GM04503 (cell line): Measurements from ENCODE around the gene OR10H2.
"Not testable (repeated sequence)": the region's sequence is repeated elsewhere in the genome, so short reads cannot be mapped to it uniquely, and the experiment has no call there.

Source experiments
- DNase-seq: peaks from one replicate; pipeline ENCODE4 v3.0.0-alpha.2; 2012; ENCODE audit warnings: low read depth

The OR10H2 gene

DNA sequence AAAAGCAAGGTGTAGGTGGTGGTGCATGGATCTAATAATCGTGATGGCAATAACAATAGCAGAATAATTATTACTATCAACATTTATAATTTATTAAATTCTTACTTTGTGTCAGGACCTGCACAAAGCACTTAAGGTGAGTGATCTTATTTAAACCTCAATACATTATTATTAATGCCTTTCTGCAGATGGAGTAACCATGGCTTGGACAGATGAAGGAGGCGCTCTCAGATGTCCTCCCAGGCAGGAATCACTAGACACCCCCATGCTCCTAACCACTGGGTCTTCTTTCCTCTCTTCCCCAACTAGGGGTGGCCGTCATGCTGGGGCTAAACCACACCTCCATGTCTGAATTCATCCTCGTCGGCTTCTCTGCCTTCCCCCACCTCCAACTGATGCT, at the start of gene OR10H2:
OR10H2 (plus strand) TSS at position 301 of the 400 bp plus-strand sequence; CDS start at position 321, 20 bp downstream.
- DNase-seq, result no peak

- DNase-seq, result no peak
These were observed 48.7 kb upstream of the OR10H2 start for GRCh38 chr19:15679089-15679488.

GRCh38 chr19:15679865-15680264, 48.0 kb upstream of the OR10H2 start:
- DNase-seq, result not testable (repeated sequence)

DNA sequence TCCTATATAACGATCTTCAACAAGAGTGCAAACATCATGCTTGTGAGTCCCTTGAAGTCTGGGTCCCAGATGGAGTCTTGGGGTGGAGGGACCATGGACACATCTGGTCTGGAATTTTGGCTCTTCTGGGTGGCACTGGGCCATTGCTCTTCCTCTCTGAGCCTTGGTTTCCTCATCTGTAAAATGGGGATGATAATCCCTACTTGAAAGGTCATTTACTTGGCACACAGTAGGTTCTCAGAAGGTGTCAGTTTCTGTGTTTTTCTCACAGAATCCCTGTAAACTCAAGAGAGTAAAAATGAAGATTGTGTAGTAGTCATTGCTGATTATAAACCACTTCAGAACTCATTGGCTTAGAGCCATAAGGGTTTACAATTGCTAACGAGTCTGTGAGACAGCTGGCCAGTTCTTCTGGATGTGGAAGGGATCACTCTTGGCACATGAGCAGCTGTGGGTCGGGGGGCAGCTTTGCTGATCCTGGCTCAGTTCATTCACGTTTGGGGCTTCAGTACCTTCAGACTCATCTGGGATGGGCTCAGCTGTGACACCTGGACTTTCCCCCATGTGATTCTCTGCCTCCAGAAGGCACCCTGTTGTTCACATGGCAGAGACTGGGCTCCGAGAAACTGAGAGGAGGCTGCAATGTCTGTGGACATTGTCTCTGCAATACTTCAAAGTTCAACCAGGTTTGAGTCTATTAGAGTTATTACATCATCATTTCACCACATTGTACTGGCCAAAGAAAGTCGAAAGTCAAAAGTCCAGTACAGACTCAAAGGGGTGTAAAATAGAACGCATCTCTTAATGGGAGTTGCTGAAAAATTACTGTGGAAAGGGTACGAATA, 47.1 kb upstream of the OR10H2 start:
- DNase-seq, result no peak

GRCh38 chr19:15683411-15683810, 44.4 kb upstream of the OR10H2 start:
- no peak for DNase-seq

DNA sequence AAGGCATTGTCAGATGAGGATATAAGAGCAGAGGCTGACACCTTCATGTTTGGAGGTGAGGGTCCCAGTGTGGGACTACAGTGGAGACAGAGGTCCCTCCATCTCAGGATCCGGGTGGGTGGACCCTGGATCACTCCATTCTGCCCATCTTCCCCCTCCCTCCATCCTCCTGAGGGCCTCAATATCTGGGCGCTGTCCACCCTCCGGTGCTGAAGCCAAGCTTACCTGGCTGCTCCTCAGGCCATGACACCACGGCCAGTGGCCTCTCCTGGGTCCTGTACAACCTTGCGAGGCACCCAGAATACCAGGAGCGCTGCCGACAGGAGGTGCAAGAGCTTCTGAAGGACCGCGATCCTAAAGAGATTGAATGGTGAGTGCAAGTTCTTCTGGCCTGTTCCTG, 43.0 kb upstream of the OR10H2 start:
- DNase-seq, result no peak

GRCh38 chr19:15696654-15697194, 31.1 kb upstream of the OR10H2 start:
- no peak for DNase-seq

DNA sequence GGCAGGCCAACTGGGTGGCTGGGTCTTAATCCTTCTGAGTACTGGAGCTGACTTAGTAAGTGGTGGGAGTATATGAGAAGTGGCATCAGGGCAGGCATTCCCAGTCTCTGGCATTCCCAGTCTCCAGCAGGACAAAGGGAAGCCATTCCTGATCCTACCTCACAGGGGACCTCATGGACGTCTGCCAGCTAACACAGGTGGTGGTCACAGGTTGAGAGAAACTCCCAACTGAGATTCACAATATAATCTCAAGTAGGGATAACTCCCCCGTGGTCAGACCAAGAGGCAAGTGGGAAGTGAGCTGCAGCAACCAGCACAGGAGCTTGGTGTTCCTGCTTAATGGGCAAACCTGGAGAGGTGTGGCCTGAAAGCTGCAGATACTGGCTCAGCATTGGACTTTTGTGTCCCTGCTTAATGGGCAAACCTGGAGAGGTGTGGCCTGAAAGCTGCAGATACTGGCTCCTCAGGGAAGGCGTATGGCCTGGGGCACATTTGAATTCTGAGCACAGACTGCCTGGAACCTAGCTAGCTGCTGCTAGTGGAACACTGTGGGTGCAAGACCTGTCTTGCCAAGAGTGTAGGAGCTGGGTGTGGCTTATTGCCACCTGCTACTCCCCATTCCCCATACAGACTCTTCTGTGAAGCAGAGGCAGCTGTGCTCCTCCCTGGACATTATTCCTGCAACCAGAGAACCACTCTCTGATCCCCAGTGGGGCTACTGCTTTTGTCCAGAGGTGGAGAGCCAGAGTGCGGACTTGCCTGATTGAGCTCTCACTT, 25.9 kb upstream of the OR10H2 start:
- DNase-seq, result no peak

- no peak for DNase-seq
These were observed 25.3 kb upstream of the OR10H2 start for GRCh38 chr19:15702534-15702930.

DNA sequence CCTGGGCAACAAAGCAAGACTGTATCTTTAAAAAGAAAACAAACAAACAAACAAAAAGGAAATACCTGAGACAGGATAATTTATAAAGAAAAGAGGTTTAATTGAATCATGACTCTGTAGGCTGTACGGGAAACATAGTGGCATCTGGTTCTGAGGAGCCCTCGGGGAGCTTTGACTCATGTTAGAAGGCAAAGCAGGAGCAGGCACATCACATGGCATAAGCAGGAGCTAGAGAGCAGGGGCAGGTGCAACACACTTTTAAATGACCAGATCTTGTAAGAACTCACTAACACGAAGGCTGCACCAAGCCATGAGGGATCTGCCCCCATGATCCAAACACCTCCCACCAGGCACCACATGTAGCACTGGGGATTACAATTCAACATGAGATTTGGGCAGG, 13.2 kb upstream of the OR10H2 start:
- no peak for DNase-seq

- no peak for DNase-seq
These were observed 12.2 kb upstream of the OR10H2 start for GRCh38 chr19:15715642-15716041.

- DNase-seq, result no peak
These were observed 10.0 kb upstream of the OR10H2 start for GRCh38 chr19:15717809-15718208.

- no peak for DNase-seq
These were observed 6.6 kb upstream of the OR10H2 start for GRCh38 chr19:15721268-15721667.

GRCh38 chr19:15722956-15723355, 4.9 kb upstream of the OR10H2 start:
- no peak for DNase-seq

DNA sequence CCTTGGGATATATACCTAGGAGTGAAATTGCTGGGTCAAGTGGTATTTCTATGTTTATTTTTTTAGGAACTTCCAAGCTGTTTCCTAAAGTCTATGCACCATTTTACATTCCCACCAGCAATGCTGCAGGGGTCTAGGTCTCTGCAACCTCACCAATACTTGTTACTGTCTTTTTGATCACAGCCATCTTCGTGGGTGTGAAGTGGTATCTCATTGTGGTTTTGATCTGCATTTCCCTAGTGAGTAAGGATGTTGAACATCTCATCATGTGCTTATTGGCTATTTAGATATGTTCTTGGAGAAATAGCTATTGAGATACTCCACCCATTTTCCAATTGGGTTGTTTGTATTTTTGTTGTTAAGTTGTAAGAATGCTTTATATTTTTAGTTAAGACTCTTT, 2.7 kb downstream of the OR10H2 start:
- DNase-seq, result no peak

DNA sequence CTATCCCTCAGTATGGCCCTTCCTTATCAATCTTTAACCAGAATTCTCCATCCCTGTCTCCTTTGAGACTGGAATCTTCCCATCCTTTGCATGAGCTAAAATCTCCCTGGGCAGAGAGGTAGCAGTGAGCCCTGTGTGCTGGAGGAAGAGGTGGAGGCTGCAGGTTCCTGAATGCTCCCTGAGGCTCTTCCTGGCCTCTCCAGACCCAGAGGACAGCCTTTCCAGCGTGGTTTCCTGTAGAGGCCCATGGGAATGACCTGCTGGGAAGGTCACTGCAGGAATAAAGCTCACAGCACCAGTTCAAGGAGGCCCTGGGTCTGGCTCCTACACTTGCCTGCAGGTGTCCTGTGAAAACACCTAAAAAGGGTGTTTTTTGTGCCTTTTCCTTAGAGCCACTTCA, 4.6 kb downstream of the OR10H2 start:
- no peak for DNase-seq

GRCh38 chr19:15733895-15734294, 6.1 kb downstream of the OR10H2 start:
- DNase-seq, result no peak

DNA sequence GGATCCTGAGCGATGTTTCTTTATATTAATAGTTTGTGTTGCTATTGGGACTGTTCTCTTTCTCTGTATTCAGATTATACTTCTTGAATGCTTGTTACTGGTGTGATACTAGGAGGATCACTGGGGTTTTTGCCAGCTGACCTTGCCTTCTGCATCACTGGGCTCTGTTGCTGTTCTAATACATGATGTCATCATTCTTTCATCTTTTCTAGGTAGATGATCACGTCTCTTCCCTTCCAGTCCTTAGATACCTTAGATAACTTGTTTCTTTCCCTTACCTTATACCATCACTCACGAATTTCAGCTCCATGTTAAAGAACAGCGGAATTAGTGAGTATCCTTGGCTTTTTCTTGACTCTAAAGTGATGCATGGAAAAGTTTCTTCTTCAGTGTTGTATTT, 9.9 kb downstream of the OR10H2 start, which contains the start of gene OR10H3:
OR10H3 (plus strand) TSS at position 264 of the 400 bp plus-strand sequence. CDS start 3,408 bp downstream, outside the sequence.
- DNase-seq, result no peak

- no peak for DNase-seq
These were observed 13.0 kb downstream of the OR10H2 start for GRCh38 chr19:15740785-15741184.

DNA sequence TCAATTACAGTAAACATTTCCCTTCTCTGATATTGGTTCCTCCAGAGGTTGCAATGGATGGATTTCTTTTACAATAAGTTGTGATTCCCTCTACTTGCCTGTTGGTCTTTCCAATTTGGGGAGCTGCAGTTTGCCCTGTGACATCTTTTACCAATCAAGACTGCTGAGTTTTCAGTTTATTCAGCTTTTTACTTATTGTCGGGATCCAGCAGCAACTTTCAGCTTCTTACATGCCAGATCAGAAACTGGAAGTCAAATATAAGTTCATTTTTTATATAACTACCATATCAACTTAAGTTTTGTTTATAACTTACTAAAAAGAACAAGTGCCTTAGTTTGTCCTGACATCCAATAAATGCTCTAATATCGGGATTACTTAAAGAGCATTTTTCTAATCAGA, 20.4 kb downstream of the OR10H2 start:
- DNase-seq, result no peak

- no peak for DNase-seq
These were observed 30.6 kb downstream of the OR10H2 start for GRCh38 chr19:15758379-15758778.

- DNase-seq, result no peak
These were observed 32.2 kb downstream of the OR10H2 start for GRCh38 chr19:15759962-15760565.
